ENCODE measurements around the gene OSBPL2.

Gene OSBPL2

GRCh38 chr20:62259294-62259565, 20.9 kb downstream of the OSBPL2 start:
- POLR2A ChIA-PET = no interaction called here
- no peak for TF ChIP-seq CTCF (IDR thresholded peaks at IDR 0.05; ENCODE audit: control extremely low read depth, extremely low read depth, low read depth, missing control alignments)
- CTCF ChIA-PET = no interaction called here
- no peak for DNase-seq (ENCODE audit: extremely low spot score)

GRCh38 chr20:62262064-62262463, 23.7 kb downstream of the OSBPL2 start:
- ChIA-PET POLR2A (no interaction called here), CTCF (no interaction called here)
- DNase-seq (ENCODE audit: extremely low spot score) = no peak
- no peak for TF ChIP-seq CTCF (IDR thresholded peaks at IDR 0.05; ENCODE audit: control extremely low read depth, extremely low read depth, low read depth, missing control alignments)

- ChIA-PET CTCF (no interaction called here), POLR2A (no interaction called here)
These were observed 25.1 kb downstream of the OSBPL2 start for GRCh38 chr20:62263396-62263795.

GRCh38 chr20:62265365-62265764, 27.0 kb downstream of the OSBPL2 start:
- DNase-seq (ENCODE audit: extremely low spot score) = no peak
- ChIA-PET POLR2A (no interaction called here), CTCF (no interaction called here)
- no peak for TF ChIP-seq CTCF (IDR thresholded peaks at IDR 0.05; ENCODE audit: control extremely low read depth, extremely low read depth, low read depth, missing control alignments)

More at GRCh38 chr20:62263396-62263795, 25.1 kb downstream of the OSBPL2 start:
- no peak for TF ChIP-seq CTCF (IDR thresholded peaks at IDR 0.05; ENCODE audit: control extremely low read depth, extremely low read depth, low read depth, missing control alignments)
- no peak for DNase-seq (ENCODE audit: extremely low spot score)

- ChIA-PET CTCF (interaction anchor here (0.7 kb wide), 1 partner anchor 37 kb away, joined by 3 read pairs; the partner anchor contains the start of gene ADRM1), POLR2A (no interaction called here)
- TF ChIP-seq CTCF (IDR thresholded peaks at IDR 0.05; ENCODE audit: control extremely low read depth, extremely low read depth, low read depth, missing control alignments) = no peak
- DNase-seq (ENCODE audit: extremely low spot score) = no peak
These were observed 28.0 kb downstream of the OSBPL2 start for GRCh38 chr20:62266340-62266739.

GRCh38 chr20:62266851-62267250, 28.5 kb downstream of the OSBPL2 start:
- ChIA-PET CTCF (interaction anchor here (0.7 kb wide), 1 partner anchor 36 kb away, joined by 3 read pairs; the partner anchor contains the start of gene ADRM1), POLR2A (no interaction called here)
- no peak for TF ChIP-seq CTCF (IDR thresholded peaks at IDR 0.05; ENCODE audit: control extremely low read depth, extremely low read depth, low read depth, missing control alignments)

GRCh38 chr20:62267543-62267942, 29.2 kb downstream of the OSBPL2 start:
- ChIA-PET CTCF (no interaction called here), POLR2A (no interaction called here)
- TF ChIP-seq CTCF (IDR thresholded peaks at IDR 0.05; ENCODE audit: control extremely low read depth, extremely low read depth, low read depth, missing control alignments) = no peak
- no peak for DNase-seq (ENCODE audit: extremely low spot score)

More at GRCh38 chr20:62266851-62267250, 28.5 kb downstream of the OSBPL2 start:
- DNase-seq (ENCODE audit: extremely low spot score) = no peak

Data from GM10248 (cell line).